HG03039 (cell line): ENCODE results near the gene CELA2A.

ENCODE experiments used
- ATAC-seq: cut with Tn5 transposase; IDR thresholded peaks from one replicate; pipeline ENCODE4 v1.9.1; 2021; ENCODE audit warnings: mild to moderate bottlenecking, moderate library complexity; ENCODE audit not compliant: unreplicated experiment

The CELA2A gene

GRCh38 chr1:15456313-15456954 lies at the start of gene CELA2A:
CELA2A (plus strand) TSS chr1:15456732; CDS start chr1:15456754, 22 bp downstream.
- ATAC-seq, result no peak

GRCh38 chr1:15407580-15407979 lies 49.0 kb upstream of the CELA2A start:
- ATAC-seq, result no peak

DNA sequence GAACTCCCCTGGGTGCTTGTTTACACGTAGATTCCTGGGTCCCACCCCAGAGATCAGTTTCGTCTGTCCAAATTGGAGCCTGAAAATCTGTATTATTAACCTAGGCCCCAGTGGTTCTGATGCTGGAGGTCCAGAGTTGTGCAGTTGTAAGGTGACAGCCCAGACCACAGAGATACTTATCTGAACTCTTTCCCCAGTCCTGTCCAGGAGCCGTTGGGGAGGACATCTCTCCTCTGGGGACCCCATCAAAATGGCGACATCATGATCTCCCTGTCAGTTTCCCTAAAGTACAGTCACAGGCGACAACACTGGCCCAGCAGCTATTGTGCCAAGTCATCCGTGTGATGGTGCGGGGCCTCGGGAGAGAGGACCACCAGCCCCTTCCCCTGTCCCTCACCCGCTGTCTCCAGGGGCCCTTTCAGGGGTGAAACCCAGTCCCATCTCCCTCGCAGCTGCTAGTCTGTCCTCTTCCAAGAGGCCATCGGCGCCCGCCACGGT lies 47.6 kb upstream of the CELA2A start:
- ATAC-seq, result no peak

GRCh38 chr1:15409388-15410222 lies 46.9 kb upstream of the CELA2A start, which contains the start of gene EFHD2:
EFHD2 (plus strand) TSS chr1:15409888; CDS start chr1:15409972, 84 bp downstream.
- peak; percentile 67 for ATAC-seq

- no peak for ATAC-seq
Measured at GRCh38 chr1:15410223-15410883, 46.2 kb upstream of the CELA2A start.

DNA sequence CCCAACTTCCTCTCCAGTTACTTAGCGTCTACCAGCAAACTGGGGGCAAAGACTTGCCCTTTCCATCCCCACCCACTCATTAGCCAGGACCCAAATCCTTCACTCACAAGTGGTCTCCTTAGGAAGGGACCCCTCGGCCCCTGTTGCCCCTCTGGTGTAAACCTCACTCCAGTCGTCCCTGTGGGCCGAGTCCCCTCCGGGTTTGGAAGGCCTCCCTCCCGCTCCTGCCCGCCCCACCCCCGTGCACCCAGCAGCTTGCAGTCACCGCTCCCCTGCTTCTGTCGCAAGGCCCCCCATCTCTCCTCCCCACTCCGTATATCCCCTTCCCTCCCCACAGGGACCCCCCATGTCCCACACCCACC lies 45.7 kb upstream of the CELA2A start:
- ATAC-seq, result no peak

GRCh38 chr1:15411593-15412137 lies 44.9 kb upstream of the CELA2A start:
- ATAC-seq, result no peak

DNA sequence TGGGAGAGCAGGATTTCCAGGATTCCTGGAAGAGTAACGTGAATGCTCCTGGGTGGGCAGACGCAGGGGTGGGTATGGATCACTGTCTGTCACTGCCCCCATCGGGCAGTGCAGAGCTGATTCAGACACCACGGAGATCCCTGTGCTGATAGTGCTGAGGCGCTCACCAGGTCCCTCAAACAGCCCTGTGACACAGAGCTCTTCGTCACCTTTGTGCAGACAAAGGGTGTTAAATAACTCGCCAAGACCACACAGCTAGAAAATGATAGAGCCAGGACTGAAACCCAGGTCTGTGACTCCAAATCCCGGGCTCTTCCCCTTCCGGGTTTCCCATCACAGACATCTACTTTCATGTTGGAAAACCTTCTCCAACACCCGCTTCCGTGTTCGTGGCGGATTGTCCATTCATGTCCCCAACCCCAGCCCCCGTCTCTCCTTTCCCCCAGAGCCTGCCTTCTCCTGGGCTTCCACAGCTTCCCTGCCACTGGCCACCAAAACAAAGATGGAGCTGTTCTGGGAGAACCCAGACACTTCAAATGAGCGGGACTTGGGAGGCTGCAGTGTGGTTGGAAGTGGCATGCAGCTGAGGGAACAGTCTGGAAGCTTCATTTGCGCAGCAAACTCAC lies 44.2 kb upstream of the CELA2A start:
- ATAC-seq, result no peak

GRCh38 chr1:15412843-15413242 lies 43.7 kb upstream of the CELA2A start:
- no peak for ATAC-seq

- no peak for ATAC-seq
Measured at GRCh38 chr1:15413563-15414444, 42.7 kb upstream of the CELA2A start.

- ATAC-seq, result no peak
Measured at GRCh38 chr1:15414445-15414983, 42.0 kb upstream of the CELA2A start.

DNA sequence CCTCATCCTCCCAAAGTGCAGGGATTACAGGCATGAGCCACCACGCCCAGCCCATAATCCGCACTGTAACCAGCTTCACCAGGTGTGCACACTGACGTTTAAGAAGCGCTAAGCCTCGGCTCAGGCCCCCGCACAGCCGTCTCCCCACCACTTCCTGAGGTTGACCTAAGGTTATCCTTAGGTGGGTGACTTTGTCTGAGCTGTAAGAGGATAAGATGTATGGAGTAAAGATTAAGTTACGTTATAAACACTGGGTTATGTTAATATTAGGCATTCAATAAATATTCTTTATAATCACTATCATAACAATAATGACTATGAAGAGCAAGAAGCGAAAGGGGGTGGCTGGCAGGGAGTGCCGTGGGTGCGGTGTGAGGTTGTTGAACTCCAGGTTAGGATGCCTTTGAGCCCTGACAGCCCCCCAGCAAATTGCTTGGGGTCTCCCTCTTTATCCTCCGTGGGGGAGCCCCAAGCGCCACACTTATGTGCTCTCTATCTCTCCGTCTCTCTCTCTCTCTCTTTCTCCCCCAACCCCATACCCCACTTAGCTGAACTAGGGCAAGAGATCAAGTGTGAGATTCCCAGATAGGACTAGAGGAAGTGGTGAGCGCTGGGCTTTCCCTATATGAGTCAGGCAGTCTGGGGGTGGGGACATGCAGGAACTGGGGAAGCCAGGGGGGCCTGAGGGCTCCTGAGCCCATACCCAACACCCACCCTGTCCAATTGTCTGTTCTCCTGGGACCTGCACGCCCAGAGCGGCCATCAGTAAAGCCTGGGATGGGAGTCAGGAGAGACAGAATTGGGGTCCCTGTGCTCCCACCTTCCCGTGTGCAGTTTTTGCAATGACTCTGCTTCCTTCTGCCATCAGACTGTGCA lies 39.2 kb upstream of the CELA2A start:
- ATAC-seq, result no peak

DNA sequence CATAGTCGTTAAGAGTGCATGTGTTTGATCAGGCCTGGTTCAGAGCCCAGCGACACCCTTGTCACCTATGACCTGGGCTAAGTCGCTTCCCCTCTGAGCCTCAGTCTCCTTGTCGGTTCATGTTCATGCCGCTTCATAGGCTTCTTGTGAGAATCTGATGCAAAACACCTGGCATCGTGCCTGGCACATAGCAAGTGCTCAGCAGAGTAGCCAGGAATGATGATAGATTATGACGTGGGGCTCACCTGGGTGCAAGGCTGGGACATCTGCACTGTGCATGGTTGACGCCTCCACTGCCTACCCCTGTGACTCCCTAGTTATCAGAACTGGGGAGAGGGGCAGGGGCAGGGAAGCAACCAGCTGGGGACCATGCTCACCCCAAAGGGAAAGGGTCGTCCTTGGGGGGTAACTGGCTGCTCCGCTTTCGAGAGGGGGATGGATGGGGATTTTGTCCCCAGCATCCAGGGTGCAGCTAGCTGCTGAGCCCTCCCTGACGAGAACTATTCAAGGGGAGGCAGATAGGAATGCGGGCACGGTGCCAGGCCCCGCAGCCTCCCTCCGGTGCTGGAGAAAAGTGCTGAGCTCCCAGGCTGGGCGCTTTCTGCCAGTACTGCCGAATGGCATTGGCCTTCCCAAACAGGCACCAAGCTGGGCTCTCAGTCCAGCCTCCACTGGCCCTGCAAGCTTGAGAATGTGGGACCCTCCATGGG lies 37.6 kb upstream of the CELA2A start:
- ATAC-seq, result no peak

GRCh38 chr1:15420853-15421465 lies 35.6 kb upstream of the CELA2A start:
- no peak for ATAC-seq

DNA sequence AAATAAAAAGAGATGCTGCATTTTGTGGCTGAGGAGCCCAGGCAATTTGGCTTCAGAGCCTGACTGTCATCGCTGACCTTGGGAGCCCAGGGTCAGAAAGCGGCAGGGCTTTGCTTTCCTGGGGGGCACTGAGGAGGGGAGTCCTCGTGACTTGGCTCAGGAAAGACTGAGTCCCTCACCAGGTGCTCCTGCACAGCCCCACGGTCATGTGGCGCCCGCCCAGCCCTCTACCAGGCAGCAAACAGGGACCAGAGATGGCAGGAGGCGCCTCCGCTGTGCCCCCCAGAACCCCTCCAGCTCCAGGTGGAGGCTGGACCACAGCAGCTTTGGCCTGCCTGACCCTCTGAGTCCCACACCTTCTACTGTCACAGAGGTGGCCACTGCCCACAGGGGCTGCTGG lies 33.7 kb upstream of the CELA2A start:
- no peak for ATAC-seq

DNA sequence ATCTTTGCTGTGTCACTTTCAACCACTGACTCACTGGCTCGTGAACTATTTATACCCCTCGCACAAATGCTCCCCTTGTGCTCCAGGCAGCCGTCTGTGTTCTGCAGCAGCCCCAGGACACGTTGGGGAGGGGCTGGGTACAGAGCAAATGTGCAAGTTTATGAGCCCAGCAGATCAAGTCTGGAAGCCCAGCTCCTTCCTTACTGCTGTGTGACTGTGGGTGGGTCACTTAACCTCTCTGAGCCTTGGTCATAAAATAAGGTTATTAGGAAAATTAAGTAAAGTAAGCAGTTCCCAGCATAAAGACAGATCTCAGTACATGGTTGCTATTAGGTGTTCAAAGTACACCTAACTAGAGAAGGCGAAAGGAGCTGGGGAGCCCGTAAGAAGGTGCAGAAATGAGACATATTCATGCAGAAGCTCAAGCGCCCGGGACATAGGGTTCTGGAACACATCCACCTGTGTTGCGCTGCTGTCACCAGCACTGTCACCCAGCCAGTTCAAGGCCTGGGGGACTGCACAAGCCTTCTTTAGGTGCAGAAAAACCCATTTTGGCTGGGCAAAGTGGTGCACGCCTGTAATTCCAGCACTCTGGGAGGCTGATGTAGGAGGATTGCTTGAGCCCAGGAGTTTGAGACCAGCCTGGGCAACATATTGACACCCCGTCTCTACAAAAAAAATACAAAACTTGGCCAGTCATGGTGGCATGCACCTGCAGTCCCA lies 33.0 kb upstream of the CELA2A start:
- ATAC-seq, result no peak

- ATAC-seq, result no peak
Measured at GRCh38 chr1:15424146-15424667, 32.3 kb upstream of the CELA2A start.
